ENCODE data around the gene PIGC. TPM values are rescaled to one million over a fixed set of nuclear protein-coding genes. Genes with fewer than 3 reads are reported as not detected.

The PIGC gene
- total RNA-seq, 4 donors from 2014 or later: 19.0 to 24.5 (median 20.4) TPM

DNA sequence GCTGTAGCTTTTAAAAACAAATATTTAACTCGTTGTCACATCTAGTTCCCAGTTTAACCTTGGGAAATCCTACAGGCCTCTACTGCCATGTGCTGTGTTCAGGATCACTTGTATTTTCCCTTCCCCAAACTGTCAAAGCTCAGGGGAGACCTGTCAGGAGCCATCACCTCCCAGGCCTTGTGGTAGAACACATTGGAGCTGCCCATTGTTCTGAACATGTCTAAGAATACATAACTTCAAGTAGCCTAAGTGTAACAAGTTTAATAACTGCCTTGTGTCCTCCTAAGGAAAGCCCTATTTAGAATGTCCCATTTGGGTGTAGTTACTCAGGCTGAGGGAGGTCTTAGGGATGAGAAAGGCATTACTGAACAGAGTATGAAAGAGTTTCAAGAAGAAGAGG lies 28.6 kb upstream of the PIGC start:
- TF ChIP-seq POLR2A (IDR thresholded peaks at IDR 0.05): no peak
- TF ChIP-seq CTCF (IDR thresholded peaks at IDR 0.05): no peak
- no peak overlapping the region for H3K4me3 ChIP-seq
- no peaks in the 10 kb centered on the region for H3K9me3 ChIP-seq
- H3K4me1 ChIP-seq: no peaks in the 10 kb centered on the region
- no peaks in the 10 kb centered on the region for H3K36me3 ChIP-seq
- DNase-seq: no peak
- H3K27ac ChIP-seq: no peak overlapping the region
- H3K27me3 ChIP-seq: no peaks in the 10 kb centered on the region

DNA sequence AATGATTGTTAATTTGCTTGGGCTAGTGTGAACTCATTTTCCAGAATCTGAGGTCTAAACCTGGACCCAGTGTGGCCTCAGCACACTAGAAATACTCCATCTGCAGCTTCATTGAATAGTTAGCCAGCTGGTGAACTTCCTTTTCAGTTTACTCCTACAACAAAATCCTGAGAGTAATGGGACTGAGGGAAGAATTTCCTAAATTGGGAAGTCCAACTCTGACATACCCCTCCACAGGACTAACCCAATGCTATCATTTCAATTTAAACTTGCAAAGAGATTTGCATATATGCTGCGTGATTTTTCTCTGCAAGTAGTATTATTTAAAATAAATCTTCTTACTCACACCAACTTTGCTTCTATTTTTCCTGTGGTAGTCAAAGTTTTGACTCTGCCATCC lies 27.8 kb upstream of the PIGC start:
- Histone ChIP-seq H3K27ac (no peak overlapping the region), H3K4me3 (no peak overlapping the region), H3K9me3 (no peaks in the 10 kb centered on the region), H3K36me3 (no peaks in the 10 kb centered on the region), H3K4me1 (no peaks in the 10 kb centered on the region), H3K27me3 (no peaks in the 10 kb centered on the region)
- TF ChIP-seq POLR2A (IDR thresholded peaks at IDR 0.05): no peak
- no peak for TF ChIP-seq CTCF (IDR thresholded peaks at IDR 0.05)
- DNase-seq: no peak

DNA sequence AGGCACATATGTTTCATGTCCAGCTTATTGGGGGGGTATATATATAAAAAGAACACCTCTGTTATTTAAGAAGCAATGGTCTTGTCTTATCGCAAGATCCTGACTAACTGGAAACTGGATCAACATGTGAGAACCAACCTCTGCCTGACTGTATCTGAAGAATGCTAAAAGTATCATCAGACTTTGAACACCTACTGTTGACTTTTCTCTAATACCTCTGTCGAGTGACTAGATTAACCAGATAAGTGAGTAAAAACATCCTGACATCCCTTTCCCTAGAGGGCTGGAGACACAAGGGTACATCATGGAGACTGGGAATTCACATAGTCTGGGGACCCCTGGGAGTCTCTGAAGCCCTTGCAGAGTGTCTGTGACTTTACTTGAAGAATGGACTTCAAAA lies 26.3 kb upstream of the PIGC start:
- Histone ChIP-seq H3K36me3 (no peaks in the 10 kb centered on the region), H3K4me3 (no peak overlapping the region), H3K27me3 (no peaks in the 10 kb centered on the region), H3K4me1 (no peaks in the 10 kb centered on the region), H3K27ac (no peak overlapping the region), H3K9me3 (no peaks in the 10 kb centered on the region)
- TF ChIP-seq POLR2A (IDR thresholded peaks at IDR 0.05) (no peak), CTCF (IDR thresholded peaks at IDR 0.05) (no peak)
- no peak for DNase-seq

DNA sequence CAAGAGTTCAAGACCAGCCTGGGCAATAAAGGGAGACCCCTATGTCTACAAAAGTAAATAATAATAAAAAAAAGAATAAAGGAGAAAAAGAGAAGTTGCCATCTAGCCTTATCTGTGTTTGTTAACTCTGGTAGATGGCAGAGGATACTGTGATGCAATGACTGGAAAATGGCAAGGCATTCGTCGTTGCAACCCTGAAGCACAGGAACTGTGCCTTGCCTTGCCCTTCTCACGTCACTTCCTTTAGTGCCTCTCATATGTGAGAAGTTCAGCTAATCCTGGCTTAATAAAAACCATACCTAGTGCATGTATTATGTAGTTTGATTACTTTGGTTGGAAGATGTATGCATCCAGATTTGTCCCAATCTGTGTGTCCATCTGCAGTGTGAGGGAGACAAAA lies 25.8 kb upstream of the PIGC start:
- no peak for TF ChIP-seq POLR2A (IDR thresholded peaks at IDR 0.05)
- no peak for TF ChIP-seq CTCF (IDR thresholded peaks at IDR 0.05)
- Histone ChIP-seq H3K27me3 (no peaks in the 10 kb centered on the region), H3K27ac (no peak overlapping the region), H3K9me3 (no peaks in the 10 kb centered on the region), H3K4me3 (no peak overlapping the region), H3K36me3 (no peaks in the 10 kb centered on the region), H3K4me1 (no peaks in the 10 kb centered on the region)
- no peak for DNase-seq

DNA sequence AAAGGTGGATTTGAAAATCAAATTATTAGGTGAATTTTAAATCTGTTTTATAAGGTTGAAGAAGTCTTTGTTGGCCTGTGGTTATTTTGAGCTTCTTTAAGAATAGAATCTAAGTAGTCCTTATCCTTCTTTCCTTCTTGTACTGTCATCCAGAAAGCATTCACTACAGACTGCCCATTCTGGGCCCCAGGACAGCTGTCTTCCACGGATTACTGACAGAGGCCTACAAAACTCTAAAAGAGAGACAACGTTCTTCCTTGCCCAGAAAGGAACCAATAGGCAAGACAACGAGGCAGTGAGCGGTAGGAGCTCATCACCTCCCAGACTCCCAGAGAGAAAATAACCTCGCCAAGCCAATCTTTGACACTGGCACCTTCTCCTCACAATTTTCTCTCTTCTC lies 24.4 kb upstream of the PIGC start:
- no peak overlapping the region for H3K27ac ChIP-seq
- no peak overlapping the region for H3K4me3 ChIP-seq
- H3K27me3 ChIP-seq: no peaks in the 10 kb centered on the region
- H3K4me1 ChIP-seq: no peaks in the 10 kb centered on the region
- no peak for TF ChIP-seq POLR2A (IDR thresholded peaks at IDR 0.05)
- no peak for TF ChIP-seq CTCF (IDR thresholded peaks at IDR 0.05)
- H3K36me3 ChIP-seq: no peaks in the 10 kb centered on the region
- DNase-seq: no peak
- no peaks in the 10 kb centered on the region for H3K9me3 ChIP-seq

DNA sequence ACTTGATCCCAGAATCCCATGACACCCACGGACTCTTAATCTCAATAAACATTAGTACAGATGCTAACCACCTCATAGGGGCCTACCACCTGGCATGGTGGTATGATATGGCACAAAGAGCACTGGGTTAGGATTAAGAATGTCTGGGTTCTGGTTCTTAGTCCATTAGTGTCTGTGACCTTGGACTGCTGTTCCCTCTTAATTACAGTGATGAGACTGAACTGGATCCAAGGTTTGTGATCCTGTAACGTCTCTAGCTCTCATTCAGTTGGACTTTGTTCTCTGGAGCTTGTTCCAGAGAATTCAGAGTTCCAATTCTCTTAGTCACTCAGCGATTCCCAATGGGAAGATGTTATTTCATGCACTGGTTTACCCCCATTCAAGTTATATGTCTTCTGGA lies 23.6 kb upstream of the PIGC start:
- Histone ChIP-seq H3K4me3 (no peak overlapping the region), H3K27ac (peak overlapping the region in 2 of 4 donors; percentile 60 to 79), H3K36me3 (no peaks in the 10 kb centered on the region), H3K9me3 (no peaks in the 10 kb centered on the region), H3K27me3 (no peaks in the 10 kb centered on the region), H3K4me1 (no peaks in the 10 kb centered on the region)
- no peak for DNase-seq
- no peak for TF ChIP-seq POLR2A (IDR thresholded peaks at IDR 0.05)
- no peak for TF ChIP-seq CTCF (IDR thresholded peaks at IDR 0.05)
